Measurements from ENCODE around the gene MELK. TPM values are rescaled to one million over a fixed set of nuclear protein-coding genes. Genes with fewer than 3 reads are reported as not detected.

Gene MELK
- total and polyA plus RNA-seq, 2 of the 13 experiments (the other 11 are each of a cell fraction or from before 2014, with no cell fraction given), result 16.7 to 50.4 TPM

- Histone ChIP-seq H3K9me3 (ENCODE audit: low read length) (no peaks in the 10 kb centered on the region), H3K4me2 (ENCODE audit: low read depth, low read length) (no peak overlapping the region), H3K4me1 (ENCODE audit: insufficient read depth, low read length) (peaks cover 13% of the 10 kb centered on the region), H2AFZ (ENCODE audit: low read length) (no peak overlapping the region), H3K4me3 (replicated peaks in 1 of 3; ENCODE audit: insufficient read depth in 1 of 3, low read depth in 2 of 3, low read length in 3 of 3) (no peak overlapping the region), H3K36me3 (replicated peaks in 1 of 2; ENCODE audit: control insufficient read depth in 1 of 2, insufficient read depth in 2 of 2, low read length in 2 of 2) (peaks cover 2 to 26% of the 10 kb centered on the region in 2 experiments; a peak in 4 of 5 replicates), H3K27me3 (ENCODE audit: control insufficient read depth in 1 of 2, insufficient read depth in 2 of 2, low read length in 2 of 2) (no peaks in the 10 kb centered on the region), H3K79me2 (ENCODE audit: insufficient read depth, low read length) (no peaks in the 10 kb centered on the region), H3K27ac (ENCODE audit: extremely low read length, insufficient read depth, low read length) (no peak overlapping the region), H4K20me1 (ENCODE audit: insufficient read depth, low read length) (no peaks in the 10 kb centered on the region), H3K9ac (ENCODE audit: insufficient read depth, low read depth, low read length) (no peak overlapping the region)
- ATAC-seq (no peak), DNase-seq (ENCODE audit: low spot score) (no peak), FAIRE-seq (no peak)
- no TSS peak for BruUV-seq (replicated peaks)
- intact Hi-C loops (cut with micrococcal nuclease; ENCODE audit: unreplicated experiment), result no loop called here
- in situ Hi-C loops (cut with HindIII; ENCODE audit: extremely low pct_ligation_motif_present, low pct_unique_long_range_greater_than_20kb), result no loop called here
- WGBS (ENCODE audit: low lambda C conversion rate), result 86% methylated on average over 2 of the region's 2 CpGs
- POLR2A ChIA-PET, result no interaction called here
- CTCF ChIA-PET (ENCODE audit: low intra/inter-chr PET ratio, low total read pairs), result no interaction called here
- TF ChIP-seq ZNF292 (CRISPR knock-in tag; IDR thresholded peaks at IDR 0.05; ENCODE audit: borderline replicate concordance, low read depth) (no peak), FIP1L1 (IDR thresholded peaks at IDR 0.05; ENCODE audit: borderline replicate concordance, insufficient read depth, low read depth, low read length) (no peak), TFDP1 (CRISPR knock-in tag; IDR thresholded peaks at IDR 0.05; ENCODE audit: borderline replicate concordance) (no peak), HNF1A (IDR thresholded peaks at IDR 0.05; ENCODE audit: low read depth) (no peak), HNF1A (CRISPR knock-in tag; IDR thresholded peaks at IDR 0.05; ENCODE audit: borderline replicate concordance) (no peak), SIN3A (IDR thresholded peaks at IDR 0.05; ENCODE audit: borderline replicate concordance, low read depth, low read length) (no peak), ZNF431 (CRISPR knock-in tag; IDR thresholded peaks at IDR 0.05; ENCODE audit: borderline replicate concordance, low read depth) (no peak), JDP2 (CRISPR knock-in tag; IDR thresholded peaks at IDR 0.05; ENCODE audit: borderline replicate concordance) (no peak), ASH2L (IDR thresholded peaks at IDR 0.05; ENCODE audit: insufficient read length, low read depth, low read length) (no peak), CSRNP2 (CRISPR knock-in tag; conservative IDR thresholded peaks at IDR 0.05; ENCODE audit: low read depth) (no peak), RORA (CRISPR knock-in tag; IDR thresholded peaks at IDR 0.05) (no peak), ZNF282 (IDR thresholded peaks at IDR 0.05; ENCODE audit: partially characterized antibody) (no peak), CCDC6 (CRISPR knock-in tag; IDR thresholded peaks at IDR 0.05) (no peak), NCOA5 (CRISPR knock-in tag; IDR thresholded peaks at IDR 0.05) (no peak), ZNF781 (CRISPR knock-in tag; IDR thresholded peaks at IDR 0.05; ENCODE audit: borderline replicate concordance, not compliant biosample characterization) (no peak), PAX8 (CRISPR knock-in tag; IDR thresholded peaks at IDR 0.05; ENCODE audit: borderline replicate concordance) (no peak), KDM5A (IDR thresholded peaks at IDR 0.05; ENCODE audit: borderline replicate concordance, low read length) (no peak)
Observed at GRCh38 chr9:36637491-36638270, 65.0 kb downstream of the MELK start.
